Neural progenitor cell (in vitro differentiated cells): ENCODE measurements around the gene SFRP4.

ENCODE experiments used
- CTCF ChIP-seq: fragments of 200-600 bp; sonication (generic); IDR thresholded peaks from 2 replicates; pipeline ENCODE4 v1.5.1; 2017; ENCODE audit warnings: antibody characterized with exemption, mild to moderate bottlenecking
- EZH2 ChIP-seq: fragments of 200-600 bp; sonication (generic); IDR thresholded peaks from 2 replicates; pipeline ENCODE4 v1.6.1; 2017; ENCODE audit warnings: antibody characterized with exemption, mild to moderate bottlenecking, moderate library complexity
- EZH2phosphoT487 ChIP-seq: fragments of 200-600 bp; sonication (generic); IDR thresholded peaks from 2 replicates; pipeline ENCODE4 v1.6.1; 2017; ENCODE audit warnings: antibody characterized with exemption

- no peak for TF ChIP-seq CTCF
- no peak for TF ChIP-seq EZH2phosphoT487
- no peak for TF ChIP-seq EZH2
These were observed 11.3 kb upstream of the SFRP4 start for GRCh38 chr7:37927773-37928444.
